ENCODE measurements around the gene SORCS1.

SORCS1 gene

GRCh38 chr10:106713846-106714245, 450.7 kb downstream of the SORCS1 start:
- TF ChIP-seq CTCF (IDR thresholded peaks at IDR 0.05; ENCODE audit: control insufficient read depth, extremely low read depth, insufficient read depth), result no peak
- no peak overlapping the region for H3K4me3 ChIP-seq (ENCODE audit: low read depth, low read length)

GRCh38 chr10:106712988-106713387, 451.5 kb downstream of the SORCS1 start:
- no peak overlapping the region for H3K4me3 ChIP-seq (ENCODE audit: low read depth, low read length)
- no peak for DNase-seq (ENCODE audit: low read depth)
- TF ChIP-seq CTCF (IDR thresholded peaks at IDR 0.05; ENCODE audit: control insufficient read depth, extremely low read depth, insufficient read depth), result no peak

More at GRCh38 chr10:106713846-106714245, 450.7 kb downstream of the SORCS1 start:
- no peak for DNase-seq (ENCODE audit: low read depth)

GRCh38 chr10:106711313-106711906, 453.1 kb downstream of the SORCS1 start:
- peak; percentile 3 for DNase-seq (ENCODE audit: low read depth)
- no peak overlapping the region for H3K4me3 ChIP-seq (ENCODE audit: low read depth, low read length)
- peak; percentile 85 for TF ChIP-seq CTCF (IDR thresholded peaks at IDR 0.05; ENCODE audit: control insufficient read depth, extremely low read depth, insufficient read depth)

- H3K4me3 ChIP-seq (ENCODE audit: low read depth, low read length), result no peak overlapping the region
- no peak for DNase-seq (ENCODE audit: low read depth)
- no peak for TF ChIP-seq CTCF (IDR thresholded peaks at IDR 0.05; ENCODE audit: control insufficient read depth, extremely low read depth, insufficient read depth)
Observed at GRCh38 chr10:106708506-106708905, 456.0 kb downstream of the SORCS1 start.

GRCh38 chr10:106707657-106708056, 456.8 kb downstream of the SORCS1 start:
- TF ChIP-seq CTCF (IDR thresholded peaks at IDR 0.05; ENCODE audit: control insufficient read depth, extremely low read depth, insufficient read depth), result no peak
- no peak overlapping the region for H3K4me3 ChIP-seq (ENCODE audit: low read depth, low read length)
- DNase-seq (ENCODE audit: low read depth), result no peak

GRCh38 chr10:106706127-106706526, 458.4 kb downstream of the SORCS1 start:
- no peak for TF ChIP-seq CTCF (IDR thresholded peaks at IDR 0.05; ENCODE audit: control insufficient read depth, extremely low read depth, insufficient read depth)
- H3K4me3 ChIP-seq (ENCODE audit: low read depth, low read length), result no peak overlapping the region
- no peak for DNase-seq (ENCODE audit: low read depth)

- peak; percentile 92 for TF ChIP-seq CTCF (IDR thresholded peaks at IDR 0.05; ENCODE audit: control insufficient read depth, extremely low read depth, insufficient read depth)
- peak; percentile 10 for DNase-seq (ENCODE audit: low read depth)
- no peak overlapping the region for H3K4me3 ChIP-seq (ENCODE audit: low read depth, low read length)
Observed at GRCh38 chr10:106705681-106706100, 458.8 kb downstream of the SORCS1 start.

All from LNCaP clone FGC (cell line).